ENCODE measurements around the gene STAM. TPM values are rescaled to one million over a fixed set of nuclear protein-coding genes. Genes with fewer than 3 reads are reported as not detected.

The STAM gene
- total and polyA plus RNA-seq, 4 donors = 11.9 to 76.8 (median 20.5) TPM

DNA sequence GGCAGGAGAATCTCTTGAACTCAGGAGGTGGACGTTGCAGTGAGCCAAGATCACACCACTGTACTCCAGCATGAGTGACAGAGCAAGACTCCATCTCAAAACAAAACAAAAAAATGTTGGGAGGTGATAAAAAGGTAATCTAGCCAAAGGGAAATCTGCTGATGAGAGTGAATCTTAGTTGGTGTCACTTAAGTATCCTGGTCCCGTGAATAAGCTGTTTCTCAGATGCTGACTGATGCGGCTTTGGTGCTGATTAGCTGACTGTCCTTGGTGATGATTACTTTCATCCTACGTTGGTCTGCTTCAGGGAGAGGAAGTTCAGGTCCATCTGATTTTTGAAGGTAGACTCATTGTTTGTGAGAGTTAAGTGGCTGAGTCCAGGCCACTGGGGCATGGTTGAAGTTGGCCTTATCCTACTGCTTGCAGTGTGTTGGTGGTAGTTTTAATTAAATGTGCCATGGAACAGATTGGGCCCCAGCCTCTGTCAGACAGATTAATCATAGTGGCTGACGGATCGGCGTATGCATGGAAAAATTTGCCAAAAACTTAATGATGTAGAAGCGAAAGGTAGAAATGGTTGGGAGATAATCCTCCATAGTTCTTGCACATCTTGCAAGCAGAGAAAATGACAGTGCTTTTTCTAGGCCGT, 90.6 kb downstream of the STAM start:
- no peaks in the 10 kb centered on the region for H3K27me3 ChIP-seq (ENCODE audit: control insufficient read depth in 3 of 3, insufficient read depth in 3 of 3, low read length in 2 of 3)
- ATAC-seq (ENCODE audit: insufficient read depth, low FRiP score) (no peak), DNase-seq (no peak)
- peak overlapping the region in 1 of 2 donors; percentile 41 for H3K27ac ChIP-seq (ENCODE audit: low read depth in 1 of 2, low read length in 1 of 2)
- no peaks in the 10 kb centered on the region for H3K36me3 ChIP-seq (ENCODE audit: control insufficient read depth in 4 of 4, insufficient read depth in 4 of 4, low read length in 4 of 4)
- H3K9me3 ChIP-seq (ENCODE audit: control insufficient read depth in 4 of 4, insufficient read depth in 3 of 4, low read length in 3 of 4) = no peaks in the 10 kb centered on the region
- H3K9ac ChIP-seq (ENCODE audit: insufficient read depth in 1 of 2, low read length in 2 of 2) = no peak overlapping the region
- H3K4me3 ChIP-seq = no peak overlapping the region
- TF ChIP-seq, protein P1, sequence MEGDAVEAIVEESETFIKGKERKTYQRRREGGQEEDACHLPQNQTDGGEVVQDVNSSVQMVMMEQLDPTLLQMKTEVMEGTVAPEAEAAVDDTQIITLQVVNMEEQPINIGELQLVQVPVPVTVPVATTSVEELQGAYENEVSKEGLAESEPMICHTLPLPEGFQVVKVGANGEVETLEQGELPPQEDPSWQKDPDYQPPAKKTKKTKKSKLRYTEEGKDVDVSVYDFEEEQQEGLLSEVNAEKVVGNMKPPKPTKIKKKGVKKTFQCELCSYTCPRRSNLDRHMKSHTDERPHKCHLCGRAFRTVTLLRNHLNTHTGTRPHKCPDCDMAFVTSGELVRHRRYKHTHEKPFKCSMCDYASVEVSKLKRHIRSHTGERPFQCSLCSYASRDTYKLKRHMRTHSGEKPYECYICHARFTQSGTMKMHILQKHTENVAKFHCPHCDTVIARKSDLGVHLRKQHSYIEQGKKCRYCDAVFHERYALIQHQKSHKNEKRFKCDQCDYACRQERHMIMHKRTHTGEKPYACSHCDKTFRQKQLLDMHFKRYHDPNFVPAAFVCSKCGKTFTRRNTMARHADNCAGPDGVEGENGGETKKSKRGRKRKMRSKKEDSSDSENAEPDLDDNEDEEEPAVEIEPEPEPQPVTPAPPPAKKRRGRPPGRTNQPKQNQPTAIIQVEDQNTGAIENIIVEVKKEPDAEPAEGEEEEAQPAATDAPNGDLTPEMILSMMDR (IDR thresholded peaks at IDR 0.05; ENCODE audit: control extremely low read depth, extremely low read depth) = no peak
- peaks cover 0 to 15% (median 6%) of the 10 kb centered on the region in 5 donors for H3K4me1 ChIP-seq (ENCODE audit: control insufficient read depth in 5 of 5, insufficient read depth in 5 of 5, low read length in 5 of 5)
- WGBS, 2 donors = 85 to 90% methylated on average over 9 of the region's 9 CpGs

DNA sequence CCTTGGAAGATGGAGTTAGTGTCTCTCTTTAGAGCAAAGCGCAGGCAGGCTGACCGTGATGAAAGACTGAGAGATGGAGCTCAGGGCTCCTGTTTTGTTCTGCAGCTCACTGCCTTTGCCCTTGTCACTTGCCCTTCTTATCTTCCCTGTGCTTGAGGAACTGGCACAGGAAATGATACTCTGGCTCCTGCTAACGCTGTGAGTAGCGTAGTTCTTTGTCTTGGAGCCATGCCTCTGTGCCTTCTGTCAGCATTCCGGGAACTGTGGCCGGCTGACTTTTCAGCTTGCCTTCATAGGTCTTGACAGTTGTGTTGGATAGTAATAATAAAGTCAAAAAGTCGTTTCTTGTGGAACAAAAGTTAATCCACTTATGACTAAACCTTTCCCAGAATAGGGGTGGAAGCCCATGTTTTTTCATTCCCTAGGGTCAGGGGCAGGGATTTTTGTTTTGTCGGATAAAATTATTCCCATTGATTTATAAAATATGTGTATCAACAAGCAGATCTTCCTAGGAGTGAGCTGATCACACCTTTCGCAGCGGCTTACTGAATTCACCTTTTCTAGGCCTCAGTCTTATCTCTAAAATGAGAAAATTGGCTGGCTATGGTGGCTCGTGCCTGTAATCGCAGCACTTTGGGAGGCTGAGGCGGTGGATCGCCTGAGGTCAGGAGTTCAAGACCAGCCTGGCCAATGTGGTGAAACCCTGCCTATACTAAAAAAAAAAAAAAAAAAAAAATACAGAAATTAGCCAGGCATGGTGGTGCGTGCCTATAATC, 91.4 kb downstream of the STAM start:
- 65 to 69% methylated on average over 15 of the region's 15 CpGs for WGBS, 2 donors

DNA sequence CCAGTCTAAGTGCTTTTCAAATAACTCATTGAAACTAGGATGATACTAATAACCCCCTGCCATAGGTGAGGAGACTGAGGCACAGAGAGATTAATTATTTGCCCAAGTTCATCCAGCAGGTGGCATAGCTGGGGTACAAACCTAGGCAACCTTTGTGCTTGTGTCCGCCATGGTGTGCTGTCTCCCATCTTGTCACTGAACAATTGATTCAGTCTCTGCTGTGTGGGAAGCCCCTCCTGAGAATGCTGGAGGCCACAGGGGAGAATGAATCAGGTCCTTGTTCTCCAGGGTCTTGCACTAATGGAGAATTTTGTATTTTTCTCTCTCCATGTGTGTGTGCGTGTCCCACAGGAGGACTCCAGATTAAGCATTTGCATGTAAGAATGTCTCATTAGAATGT, 92.3 kb downstream of the STAM start:
- Histone ChIP-seq H3K4me3 (no peak overlapping the region), H3K27ac (ENCODE audit: low read depth in 1 of 2, low read length in 1 of 2) (no peak overlapping the region), H3K4me1 (ENCODE audit: control insufficient read depth in 5 of 5, insufficient read depth in 5 of 5, low read length in 5 of 5) (peaks cover 0 to 8% (median 5%) of the 10 kb centered on the region in 5 donors), H3K27me3 (ENCODE audit: control insufficient read depth in 3 of 3, insufficient read depth in 3 of 3, low read length in 2 of 3) (no peaks in the 10 kb centered on the region), H3K36me3 (ENCODE audit: control insufficient read depth in 4 of 4, insufficient read depth in 4 of 4, low read length in 4 of 4) (no peaks in the 10 kb centered on the region), H3K9ac (ENCODE audit: insufficient read depth in 1 of 2, low read length in 2 of 2) (no peak overlapping the region), H3K9me3 (ENCODE audit: control insufficient read depth in 4 of 4, insufficient read depth in 3 of 4, low read length in 3 of 4) (no peaks in the 10 kb centered on the region)
- 96 to 98% methylated on average over 2 of the region's 2 CpGs for WGBS, 2 donors
- TF ChIP-seq, protein P1 (IDR thresholded peaks at IDR 0.05; ENCODE audit: control extremely low read depth, extremely low read depth) = no peak
- DNase-seq (no peak), ATAC-seq (ENCODE audit: insufficient read depth, low FRiP score) (no peak)

More for the DNA sequence above, 91.4 kb downstream of the STAM start:
- H3K27me3 ChIP-seq (ENCODE audit: control insufficient read depth in 3 of 3, insufficient read depth in 3 of 3, low read length in 2 of 3) = no peaks in the 10 kb centered on the region
- peak; percentile 25 for ATAC-seq (ENCODE audit: insufficient read depth, low FRiP score)
- DNase-seq = peak; percentile 26 to 68 (median 49)
- H3K9ac ChIP-seq (ENCODE audit: insufficient read depth in 1 of 2, low read length in 2 of 2) = no peak overlapping the region
- H3K4me3 ChIP-seq = no peak overlapping the region
- H3K9me3 ChIP-seq (ENCODE audit: control insufficient read depth in 4 of 4, insufficient read depth in 3 of 4, low read length in 3 of 4) = no peaks in the 10 kb centered on the region
- peak overlapping the region in 1 of 2 donors; percentile 48 for H3K27ac ChIP-seq (ENCODE audit: low read depth in 1 of 2, low read length in 1 of 2)
- no peaks in the 10 kb centered on the region for H3K36me3 ChIP-seq (ENCODE audit: control insufficient read depth in 4 of 4, insufficient read depth in 4 of 4, low read length in 4 of 4)
- H3K4me1 ChIP-seq (ENCODE audit: control insufficient read depth in 5 of 5, insufficient read depth in 5 of 5, low read length in 5 of 5) = peaks cover 0 to 8% (median 5%) of the 10 kb centered on the region in 5 donors
- TF ChIP-seq, protein P1 (IDR thresholded peaks at IDR 0.05; ENCODE audit: control extremely low read depth, extremely low read depth) = no peak
